Endothelial cell of umbilical vein (primary cell): ENCODE measurements around the gene ASS1. TPM values are rescaled to one million over a fixed set of nuclear protein-coding genes. Genes with fewer than 3 reads are reported as not detected.

Source experiments
- BruUV-seq: library from RNA; stranded (reverse); fragments of 400-500 nt; replicated peaks from 2 replicates; lab custom pipeline; 2021; lab: Mats Ljungman, UMichigan
- CTCF ChIA-PET: fragments of 300-600, 350-600 bp; sonication (Branson Sonifier 250); formaldehyde crosslinking; loops from one replicate; lab custom pipeline; 2021; ENCODE audit warnings: antibody characterized with exemption, inconsistent platforms; lab: Charles Lee
- POLR2A ChIA-PET: fragments of 300-600, 350-600 bp; sonication (Branson Sonifier 250); formaldehyde crosslinking; loops from one replicate; lab custom pipeline; 2021; ENCODE audit warnings: antibody characterized with exemption, inconsistent platforms; lab: Charles Lee
- DNase-seq: peaks from one replicate; pipeline ENCODE4 v3.0.0-alpha.2; 2011; ENCODE audit warnings: low read depth, low spot score
- FAIRE-seq: peaks from 2 replicates; lab custom pipeline; 2011; peaks lifted over from hg19 to GRCh38; lab: Jason Lieb, UNC
- H2AFZ ChIP-seq: 2 replicates; pipeline ENCODE4 v1.6.0; 2012; ENCODE audit warnings: low read depth, low read length, control low read depth, inconsistent platforms
- H3K27ac ChIP-seq: 2 replicates; pipeline ENCODE4 v1.5.1; 2011; ENCODE audit warnings: low read depth, mild to moderate bottlenecking, control low read depth, low read length, moderate library complexity; ENCODE audit not compliant: insufficient read depth
- H3K27me3 ChIP-seq, 2 experiments: 2 replicates each; pipeline versions ENCODE4 v1.6.0 to v1.6.1; 2011; ENCODE audit warnings: low read length in 2 of 2, mixed read lengths in 1 of 2; ENCODE audit not compliant: control insufficient read depth in 2 of 2, insufficient read depth in 2 of 2
- H3K36me3 ChIP-seq, 2 experiments: 2 replicates in 1 of 2; 3 replicates in 1 of 2; pipeline ENCODE4 v1.5.1; 2011; ENCODE audit warnings: low read length in 2 of 2, mild to moderate bottlenecking in 1 of 2, moderate library complexity in 1 of 2; ENCODE audit not compliant: control insufficient read depth in 2 of 2, insufficient read depth in 2 of 2; ENCODE audit errors: extremely low read depth in 1 of 2
- H3K4me1 ChIP-seq: 3 replicates; pipeline ENCODE4 v1.5.1; 2011; ENCODE audit warnings: mild to moderate bottlenecking, low read length; ENCODE audit not compliant: control insufficient read depth, insufficient read depth; ENCODE audit errors: extremely low read depth
- H3K4me2 ChIP-seq: 2 replicates; pipeline ENCODE4 v1.6.1; 2011; ENCODE audit warnings: low read length, control low read depth, mixed read lengths; ENCODE audit not compliant: insufficient read depth
- H3K4me3 ChIP-seq, 3 experiments: fragments of 200-600 bp in 1 of 3; sonication (generic), shearing (Covaris generic) in 1 of 3; replicated peaks in 1 of 3; 2 replicates each; pipeline ENCODE4 v1.5.1; 2011 to 2016; ENCODE audit warnings: control low read depth in 3 of 3, low read length in 3 of 3, mild to moderate bottlenecking in 2 of 3, inconsistent platforms in 1 of 3, low read depth in 1 of 3, moderate library complexity in 1 of 3; ENCODE audit not compliant: insufficient read depth in 1 of 3
- H3K79me2 ChIP-seq: 2 replicates; pipeline ENCODE4 v1.6.0; 2012; ENCODE audit warnings: low read length, inconsistent platforms; ENCODE audit not compliant: control insufficient read depth, insufficient read depth
- H3K9ac ChIP-seq: replicated peaks from 2 replicates; pipeline ENCODE3; 2011; ENCODE audit warnings: low read length, control low read depth; ENCODE audit not compliant: insufficient read depth; ENCODE audit errors: extremely low read depth
- H3K9me1 ChIP-seq: replicated peaks from 3 replicates; pipeline ENCODE4 v1.6.0; 2011; ENCODE audit warnings: mild to moderate bottlenecking, low read length; ENCODE audit not compliant: control insufficient read depth, insufficient read depth; ENCODE audit errors: extremely low read depth
- H3K9me3 ChIP-seq: replicated peaks from 2 replicates; pipeline ENCODE4 v1.5.1; 2012; ENCODE audit warnings: low read length, inconsistent platforms; ENCODE audit not compliant: control insufficient read depth, insufficient read depth
- H4K20me1 ChIP-seq: replicated peaks from 2 replicates; pipeline ENCODE3; 2011; ENCODE audit warnings: mild to moderate bottlenecking, low read length; ENCODE audit not compliant: control insufficient read depth, insufficient read depth; ENCODE audit errors: extremely low read depth
- CTCF ChIP-seq, 2 donors: IDR thresholded peaks; 1 replicate in 1 of 2; 2 replicates in 1 of 2; pipeline ENCODE4 v1.5.1; 2011; ENCODE audit warnings: low read length in 2 of 2, mild to moderate bottlenecking in 2 of 2, moderate library complexity in 2 of 2, control low read depth in 1 of 2, inconsistent platforms in 1 of 2, low read depth in 1 of 2; ENCODE audit not compliant: insufficient read depth in 1 of 2; ENCODE audit errors: extremely low read depth in 1 of 2
- EZH2 ChIP-seq: IDR thresholded peaks from 2 replicates; pipeline ENCODE4 v1.6.1; 2012; ENCODE audit warnings: borderline replicate concordance, low read depth, mild to moderate bottlenecking, moderate library complexity, low read length, inconsistent platforms; ENCODE audit not compliant: severe bottlenecking
- FOS ChIP-seq: IDR thresholded peaks from 2 replicates; pipeline ENCODE4 v1.6.1; 2011; ENCODE audit warnings: mild to moderate bottlenecking, low read length, moderate library complexity, borderline replicate concordance; ENCODE audit not compliant: insufficient read depth
- GATA2 ChIP-seq: IDR thresholded peaks from 2 replicates; pipeline ENCODE4 v1.7.0; 2011; ENCODE audit warnings: low read depth, mild to moderate bottlenecking, moderate library complexity, mixed read lengths, low read length; ENCODE audit not compliant: insufficient read length, insufficient read depth
- JUN ChIP-seq: IDR thresholded peaks from 2 replicates; pipeline ENCODE4 v1.6.1; 2011; ENCODE audit warnings: borderline replicate concordance, low read depth; ENCODE audit not compliant: insufficient read length, insufficient read depth
- MAX ChIP-seq: IDR thresholded peaks from 2 replicates; pipeline ENCODE4 v1.6.1; 2011; ENCODE audit not compliant: insufficient read depth, insufficient read length
- MYC ChIP-seq: IDR thresholded peaks from one replicate; pipeline ENCODE4 v1.6.1; 2011; ENCODE audit warnings: mild to moderate bottlenecking, low read depth, low read length
- POLR2A ChIP-seq: IDR thresholded peaks from 2 replicates; pipeline ENCODE4 v1.6.1; 2012; ENCODE audit warnings: low read depth, mild to moderate bottlenecking, control low read depth, low read length
- POLR2AphosphoS5 ChIP-seq: IDR thresholded peaks from 2 replicates; pipeline ENCODE4 v1.6.1; 2012; ENCODE audit warnings: low read depth, mild to moderate bottlenecking, control low read depth, low read length, moderate library complexity; ENCODE audit not compliant: insufficient read depth
- dilution Hi-C: fragments of 300-500 bp; cut with MboI; formaldehyde crosslinking; loops from one replicate; pipeline ENCODE4 v1.15.0; 2019; ENCODE audit warnings: low sequenced_read_pairs; ENCODE audit not compliant: extremely low pct_ligation_motif_present
- intact Hi-C: fragments of 100-400 bp; cut with micrococcal nuclease; formaldehyde crosslinking; loops from one replicate; pipeline ENCODE4 v1.10.0; 2022
- polyA plus RNA-seq, 4 experiments: library from polyadenylated mRNA; depleted of rRNA in 3 of 4; stranded (reverse) in 3 of 4; unstranded in 1 of 4; fragments of >200 nt; gene quantifications; 2 replicates each; pipeline versions ENCODE4 v1.2.1 to v1.2.3, GENCODE V29; 2011 to 2012; ENCODE audit warnings: missing spikeins in 1 of 4
- total RNA-seq: library from RNA; stranded (reverse); gene quantifications from 2 replicates; pipeline ENCODE4 v1.2.3, GENCODE V29; 2021

The ASS1 gene
- total and polyA plus RNA-seq, 2 donors (not counting 3 experiments of a cell fraction or from before 2014, with no cell fraction given): 3.6 to 12.4 TPM

GRCh38 chr9:130432796-130433167 is 12.0 kb upstream of the ASS1 start:
- Histone ChIP-seq H3K27ac (no peak overlapping the region), H2AFZ (peak overlapping the region; percentile 25), H3K36me3 (no peaks in the 10 kb centered on the region), H3K79me2 (no peaks in the 10 kb centered on the region), H3K9me1 (no peaks in the 10 kb centered on the region), H3K4me2 (no peak overlapping the region), H3K9me3 (no peaks in the 10 kb centered on the region), H4K20me1 (no peaks in the 10 kb centered on the region), H3K27me3 (peaks cover 0 to 3% of the 10 kb centered on the region in 2 experiments), H3K9ac (no peak overlapping the region), H3K4me3 (no peak overlapping the region), H3K4me1 (peaks cover 3% of the 10 kb centered on the region)
- FAIRE-seq (no peak), DNase-seq (no peak)
- intact Hi-C loops: no loop called here
- BruUV-seq: no TSS peak
- no peak for TF ChIP-seq CTCF (IDR thresholded peaks at IDR 0.05; ENCODE audit: extremely low read depth in 1 of 2, insufficient read depth in 1 of 2, low read depth in 1 of 2, low read length in 2 of 2)
- TF ChIP-seq GATA2: no peak
- no peak for TF ChIP-seq EZH2
- no peak for TF ChIP-seq POLR2AphosphoS5
- no peak for TF ChIP-seq FOS
- TF ChIP-seq JUN: no peak
- no peak for TF ChIP-seq MAX
- no peak for TF ChIP-seq MYC
- TF ChIP-seq POLR2A: no peak
- dilution Hi-C loops: no loop called here
- ChIA-PET CTCF (interaction anchor here (1.0 kb wide), 1 partner anchor 21 kb away, joined by 6 read pairs; no protein-coding TSS in a partner anchor), POLR2A (no interaction called here)
